Measurements from ENCODE around the gene SMCO3.

DNA sequence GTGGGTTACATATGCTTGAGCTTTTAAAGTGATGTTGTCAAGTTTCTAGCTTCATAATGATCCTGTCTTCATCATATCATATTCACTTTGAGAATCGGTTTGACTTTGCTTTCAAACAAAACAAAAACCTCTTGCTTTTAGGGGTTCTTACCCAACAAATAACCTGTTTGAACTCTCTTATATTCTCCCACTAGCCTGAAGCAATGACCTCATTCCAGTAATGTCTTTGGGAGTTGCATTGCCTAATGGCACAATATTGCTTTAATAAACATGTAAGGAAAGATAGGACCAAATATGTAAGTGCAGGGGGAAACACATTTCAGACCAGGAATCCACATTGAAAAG lies 38.4 kb downstream of the SMCO3 start:
- TF ChIP-seq, protein P1, sequence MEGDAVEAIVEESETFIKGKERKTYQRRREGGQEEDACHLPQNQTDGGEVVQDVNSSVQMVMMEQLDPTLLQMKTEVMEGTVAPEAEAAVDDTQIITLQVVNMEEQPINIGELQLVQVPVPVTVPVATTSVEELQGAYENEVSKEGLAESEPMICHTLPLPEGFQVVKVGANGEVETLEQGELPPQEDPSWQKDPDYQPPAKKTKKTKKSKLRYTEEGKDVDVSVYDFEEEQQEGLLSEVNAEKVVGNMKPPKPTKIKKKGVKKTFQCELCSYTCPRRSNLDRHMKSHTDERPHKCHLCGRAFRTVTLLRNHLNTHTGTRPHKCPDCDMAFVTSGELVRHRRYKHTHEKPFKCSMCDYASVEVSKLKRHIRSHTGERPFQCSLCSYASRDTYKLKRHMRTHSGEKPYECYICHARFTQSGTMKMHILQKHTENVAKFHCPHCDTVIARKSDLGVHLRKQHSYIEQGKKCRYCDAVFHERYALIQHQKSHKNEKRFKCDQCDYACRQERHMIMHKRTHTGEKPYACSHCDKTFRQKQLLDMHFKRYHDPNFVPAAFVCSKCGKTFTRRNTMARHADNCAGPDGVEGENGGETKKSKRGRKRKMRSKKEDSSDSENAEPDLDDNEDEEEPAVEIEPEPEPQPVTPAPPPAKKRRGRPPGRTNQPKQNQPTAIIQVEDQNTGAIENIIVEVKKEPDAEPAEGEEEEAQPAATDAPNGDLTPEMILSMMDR (IDR thresholded peaks at IDR 0.05; ENCODE audit: poor library complexity, severe bottlenecking): no peak
- TF ChIP-seq POLR2AphosphoS5 (IDR thresholded peaks at IDR 0.05) (no peak), TAF1 (IDR thresholded peaks at IDR 0.05; ENCODE audit: low read depth) (no peak), EP300 (conservative IDR thresholded peaks at IDR 0.05; ENCODE audit: poor library complexity, severe bottlenecking) (no peak), RAD21 (conservative IDR thresholded peaks at IDR 0.05) (no peak), MXI1 (conservative IDR thresholded peaks at IDR 0.05; ENCODE audit: poor library complexity, severe bottlenecking) (no peak), EZH2 (IDR thresholded peaks at IDR 0.05; ENCODE audit: borderline replicate concordance, insufficient read depth, low read length, poor library complexity, severe bottlenecking) (no peak), SMC3 (conservative IDR thresholded peaks at IDR 0.05; ENCODE audit: poor library complexity) (no peak)
- TF ChIP-seq, protein P2, sequence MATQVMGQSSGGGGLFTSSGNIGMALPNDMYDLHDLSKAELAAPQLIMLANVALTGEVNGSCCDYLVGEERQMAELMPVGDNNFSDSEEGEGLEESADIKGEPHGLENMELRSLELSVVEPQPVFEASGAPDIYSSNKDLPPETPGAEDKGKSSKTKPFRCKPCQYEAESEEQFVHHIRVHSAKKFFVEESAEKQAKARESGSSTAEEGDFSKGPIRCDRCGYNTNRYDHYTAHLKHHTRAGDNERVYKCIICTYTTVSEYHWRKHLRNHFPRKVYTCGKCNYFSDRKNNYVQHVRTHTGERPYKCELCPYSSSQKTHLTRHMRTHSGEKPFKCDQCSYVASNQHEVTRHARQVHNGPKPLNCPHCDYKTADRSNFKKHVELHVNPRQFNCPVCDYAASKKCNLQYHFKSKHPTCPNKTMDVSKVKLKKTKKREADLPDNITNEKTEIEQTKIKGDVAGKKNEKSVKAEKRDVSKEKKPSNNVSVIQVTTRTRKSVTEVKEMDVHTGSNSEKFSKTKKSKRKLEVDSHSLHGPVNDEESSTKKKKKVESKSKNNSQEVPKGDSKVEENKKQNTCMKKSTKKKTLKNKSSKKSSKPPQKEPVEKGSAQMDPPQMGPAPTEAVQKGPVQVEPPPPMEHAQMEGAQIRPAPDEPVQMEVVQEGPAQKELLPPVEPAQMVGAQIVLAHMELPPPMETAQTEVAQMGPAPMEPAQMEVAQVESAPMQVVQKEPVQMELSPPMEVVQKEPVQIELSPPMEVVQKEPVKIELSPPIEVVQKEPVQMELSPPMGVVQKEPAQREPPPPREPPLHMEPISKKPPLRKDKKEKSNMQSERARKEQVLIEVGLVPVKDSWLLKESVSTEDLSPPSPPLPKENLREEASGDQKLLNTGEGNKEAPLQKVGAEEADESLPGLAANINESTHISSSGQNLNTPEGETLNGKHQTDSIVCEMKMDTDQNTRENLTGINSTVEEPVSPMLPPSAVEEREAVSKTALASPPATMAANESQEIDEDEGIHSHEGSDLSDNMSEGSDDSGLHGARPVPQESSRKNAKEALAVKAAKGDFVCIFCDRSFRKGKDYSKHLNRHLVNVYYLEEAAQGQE (IDR thresholded peaks at IDR 0.05; ENCODE audit: borderline replicate concordance): no peak
